HL-60 (cell line): ENCODE data around the gene CRY2.

Experiments used
- DNase-seq, 2 experiments: peaks; one replicate each; pipeline ENCODE4 v3.0.0-alpha.2; 2010 to 2020; ENCODE audit warnings: low read depth in 1 of 2, low spot score in 1 of 2
- H3K27ac ChIP-seq: fragments of 250-450 bp; sonication (Bioruptor Pico); replicated peaks from 2 replicates; pipeline ENCODE4 v1.5.1; 2020; ENCODE audit warnings: mild to moderate bottlenecking, moderate library complexity
- H3K27me3 ChIP-seq: fragments of 250-450 bp; sonication (Bioruptor Pico); 2 replicates; pipeline ENCODE4 v1.5.1; 2021; ENCODE audit warnings: mild to moderate bottlenecking, moderate library complexity; ENCODE audit not compliant: insufficient read depth, poor library complexity, severe bottlenecking
- H3K4me3 ChIP-seq: replicated peaks from 2 replicates; pipeline ENCODE4 v1.5.1; 2011; ENCODE audit warnings: mild to moderate bottlenecking, control low read depth, low read length; ENCODE audit not compliant: insufficient read depth
- CTCF ChIP-seq: IDR thresholded peaks from one replicate; pipeline ENCODE4 v1.5.1; 2011; ENCODE audit warnings: low read length, control low read depth, inconsistent platforms; ENCODE audit not compliant: insufficient read depth
- GABPA ChIP-seq: IDR thresholded peaks from 2 replicates; pipeline ENCODE4 v1.6.1; 2012; ENCODE audit warnings: low read depth
- POLR2AphosphoS5 ChIP-seq: IDR thresholded peaks from 2 replicates; pipeline ENCODE4 v1.6.1; 2012; ENCODE audit warnings: low read depth
- REST ChIP-seq: IDR thresholded peaks from 2 replicates; pipeline ENCODE4 v1.6.1; 2012; ENCODE audit warnings: low read depth; ENCODE audit not compliant: insufficient replicate concordance
- SPI1 ChIP-seq: IDR thresholded peaks from 2 replicates; pipeline ENCODE4 v1.6.1; 2012; ENCODE audit warnings: low read depth, mild to moderate bottlenecking, borderline replicate concordance

The CRY2 gene

GRCh38 chr11:45917623-45918330 lies 70.5 kb downstream of the CRY2 start, which contains the start of gene PEX16:
Gene PEX16, minus strand, starts transcription at chr11:45917877. Its CDS starts 66 bp downstream, at chr11:45917811.
- peak; percentile 98 to 99 for DNase-seq
- Histone ChIP-seq H3K27ac (peak within 1 kb of the TSS; percentile 79), H3K27me3 (peaks cover 4% of the 10 kb centered on the region), H3K4me3 (peak within 1 kb of the TSS; percentile 86)
- TF ChIP-seq GABPA (peak; percentile 96), POLR2AphosphoS5 (peak; percentile 76; the same call in 1 of the 2 replicates), REST (no peak)

GRCh38 chr11:45918331-45918941 lies 71.2 kb downstream of the CRY2 start:
- peak in 1 of 2 experiments; percentile 79 for DNase-seq
- H3K27ac ChIP-seq = peak overlapping the region; percentile 79
- no peak for TF ChIP-seq CTCF
- no peak for TF ChIP-seq POLR2AphosphoS5
- peak; percentile 15 for TF ChIP-seq REST
- TF ChIP-seq GABPA = no peak

GRCh38 chr11:45918962-45919675 lies 71.8 kb downstream of the CRY2 start:
- TF ChIP-seq POLR2AphosphoS5 (no peak), SPI1 (no peak), REST (no peak), GABPA (no peak), CTCF (no peak)
- Histone ChIP-seq H3K27ac (no peak overlapping the region), H3K4me3 (peak overlapping the region; percentile 86)

More at GRCh38 chr11:45918331-45918941, 71.2 kb downstream of the CRY2 start:
- Histone ChIP-seq H3K4me3 (peak overlapping the region; percentile 86), H3K27me3 (peaks cover 8% of the 10 kb centered on the region)

More at GRCh38 chr11:45918962-45919675, 71.8 kb downstream of the CRY2 start:
- no peak for DNase-seq
- H3K27me3 ChIP-seq = peaks cover 12% of the 10 kb centered on the region
